Neural crest cell (in vitro differentiated cells): Measurements from ENCODE around the gene CCDC63. TPM values are rescaled to one million over a fixed set of nuclear protein-coding genes. Genes with fewer than 3 reads are reported as not detected.

Experiments used
- DNase-seq: peaks from one replicate; pipeline ENCODE4 v3.0.0; 2021; ENCODE audit warnings: low read depth, mixed read lengths, low spot score
- H3K27ac Mint-ChIP-seq: one replicate; pipeline ENCODE4 v1.8.0; 2021; ENCODE audit warnings: mild to moderate bottlenecking, mixed read lengths; ENCODE audit not compliant: unreplicated experiment
- H3K27me3 Mint-ChIP-seq: 2 replicates; pipeline ENCODE4 v1.8.0; 2021; ENCODE audit warnings: low read depth, mild to moderate bottlenecking, mixed read lengths
- H3K36me3 Mint-ChIP-seq: 2 replicates; pipeline ENCODE4 v1.8.0; 2021; ENCODE audit warnings: low read depth, mild to moderate bottlenecking, mixed read lengths
- H3K4me1 Mint-ChIP-seq: 2 replicates; pipeline ENCODE4 v1.8.0; 2021; ENCODE audit warnings: mixed read lengths
- H3K4me3 Mint-ChIP-seq: one replicate; pipeline ENCODE4 v1.8.0; 2021; ENCODE audit warnings: mild to moderate bottlenecking, mixed read lengths
- H3K9me3 Mint-ChIP-seq: 2 replicates; pipeline ENCODE4 v1.8.0; 2021; ENCODE audit warnings: mixed read lengths
- CTCF ChIP-seq: fragments of 200-600 bp; sonication (generic); conservative IDR thresholded peaks from 2 replicates; pipeline ENCODE4 v1.5.0; 2021; ENCODE audit warnings: antibody characterized with exemption, mild to moderate bottlenecking
- total RNA-seq: library from RNA; stranded (reverse); gene quantifications from 2 replicates; pipeline ENCODE4 v1.2.1, GENCODE V29; 2021

CCDC63 gene
- total RNA-seq, 1 donor from 2014 or later, result not detected

DNA sequence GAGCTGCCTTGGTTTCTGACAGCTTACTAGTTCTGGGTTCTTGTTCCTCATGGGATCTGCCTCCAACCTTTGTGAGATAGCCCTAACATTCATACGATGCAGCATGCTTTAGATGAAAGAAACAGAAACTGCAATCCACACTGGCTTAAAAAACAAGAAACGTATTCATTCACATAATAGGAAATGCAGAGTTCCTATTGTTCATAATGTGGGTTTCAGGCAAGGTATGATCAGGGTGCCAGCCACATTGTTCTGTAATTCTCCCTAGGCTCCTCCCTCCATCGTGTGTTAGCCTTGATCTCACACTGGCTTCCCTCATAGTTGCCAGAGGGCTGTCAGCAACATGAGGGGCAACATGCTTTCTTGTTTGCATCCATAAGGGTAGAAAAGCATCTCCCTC, 2.7 kb upstream of the CCDC63 start:
- no peak for TF ChIP-seq CTCF
- no peak for DNase-seq
- Mint-ChIP-seq H3K4me3 (no peak overlapping the region), H3K27me3 (peaks cover 43% of the 10 kb centered on the region), H3K27ac (no peak overlapping the region), H3K9me3 (no peaks in the 10 kb centered on the region), H3K36me3 (no peaks in the 10 kb centered on the region), H3K4me1 (peaks cover 4% of the 10 kb centered on the region)

GRCh38 chr12:110844551-110845338, 2.0 kb upstream of the CCDC63 start:
- Mint-ChIP-seq H3K36me3 (no peaks in the 10 kb centered on the region), H3K27ac (no peak overlapping the region), H3K27me3 (peaks cover 43% of the 10 kb centered on the region), H3K9me3 (no peaks in the 10 kb centered on the region), H3K4me1 (peaks cover 4% of the 10 kb centered on the region), H3K4me3 (no peak overlapping the region)
- TF ChIP-seq CTCF, result no peak
- DNase-seq, result no peak

DNA sequence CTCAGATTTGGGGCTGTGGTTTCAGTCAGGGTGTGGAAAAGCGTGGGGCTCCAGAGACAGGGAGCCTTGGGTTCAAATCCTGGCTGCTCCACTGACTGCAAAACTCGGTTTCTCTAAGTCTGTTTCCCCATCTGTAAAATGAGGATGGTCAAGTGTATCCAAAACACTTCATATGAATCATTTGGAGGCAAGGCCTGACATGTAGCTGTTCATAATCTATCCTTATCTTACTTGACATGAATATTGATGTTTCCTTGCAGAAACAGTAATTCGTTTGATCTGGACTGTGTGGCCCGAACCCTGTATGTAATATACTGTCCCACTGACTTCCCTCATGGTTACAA, 1.5 kb upstream of the CCDC63 start:
- Mint-ChIP-seq H3K4me1 (peaks cover 4% of the 10 kb centered on the region), H3K9me3 (no peaks in the 10 kb centered on the region), H3K27me3 (peaks cover 43% of the 10 kb centered on the region), H3K36me3 (no peaks in the 10 kb centered on the region), H3K27ac (no peak overlapping the region), H3K4me3 (peak overlapping the region; percentile 47)
- DNase-seq, result no peak
- no peak for TF ChIP-seq CTCF

- no peak for DNase-seq
- Mint-ChIP-seq H3K9me3 (no peaks in the 10 kb centered on the region), H3K27ac (no peak overlapping the region), H3K4me1 (peaks cover 4% of the 10 kb centered on the region), H3K4me3 (no peak overlapping the region), H3K27me3 (peaks cover 46% of the 10 kb centered on the region), H3K36me3 (no peaks in the 10 kb centered on the region)
- no peak for TF ChIP-seq CTCF
Observed at GRCh38 chr12:110848314-110848923, 1.6 kb downstream of the CCDC63 start.

DNA sequence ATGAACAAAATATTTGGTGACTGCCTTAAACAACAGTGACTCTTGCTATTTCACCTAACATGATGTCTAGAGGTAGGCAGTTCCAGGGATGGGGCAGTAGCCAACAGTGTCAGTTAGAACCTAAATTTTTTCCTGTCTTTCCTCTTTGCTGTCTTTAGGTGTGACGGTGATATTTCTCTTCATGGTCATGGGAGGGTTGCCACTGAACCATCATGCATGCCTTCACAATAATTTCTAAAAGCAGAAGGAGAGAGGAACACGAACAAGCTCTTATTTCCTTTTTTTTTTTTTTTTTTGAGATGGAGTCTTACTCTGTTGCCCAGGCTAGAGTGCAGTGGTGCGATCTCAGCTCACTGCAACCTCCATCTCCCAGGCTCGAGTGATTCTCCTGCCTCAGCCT, 2.4 kb downstream of the CCDC63 start:
- H3K4me3 Mint-ChIP-seq, result no peak overlapping the region
- H3K27ac Mint-ChIP-seq, result no peak overlapping the region
- no peak for DNase-seq
- H3K9me3 Mint-ChIP-seq, result no peaks in the 10 kb centered on the region
- no peak for TF ChIP-seq CTCF
- no peaks in the 10 kb centered on the region for H3K36me3 Mint-ChIP-seq
- H3K4me1 Mint-ChIP-seq, result peaks cover 9% of the 10 kb centered on the region
- H3K27me3 Mint-ChIP-seq, result peaks cover 42% of the 10 kb centered on the region
